HL-60 (cell line): ENCODE data around the gene SALL1.

Source experiments
- CTCF ChIP-seq: IDR thresholded peaks from one replicate; pipeline ENCODE4 v1.5.1; 2011; ENCODE audit warnings: low read length, control low read depth, inconsistent platforms; ENCODE audit not compliant: insufficient read depth
- GABPA ChIP-seq: IDR thresholded peaks from 2 replicates; pipeline ENCODE4 v1.6.1; 2012; ENCODE audit warnings: low read depth
- POLR2AphosphoS5 ChIP-seq: IDR thresholded peaks from 2 replicates; pipeline ENCODE4 v1.6.1; 2012; ENCODE audit warnings: low read depth
- REST ChIP-seq: IDR thresholded peaks from 2 replicates; pipeline ENCODE4 v1.6.1; 2012; ENCODE audit warnings: low read depth; ENCODE audit not compliant: insufficient replicate concordance
- SPI1 ChIP-seq: IDR thresholded peaks from 2 replicates; pipeline ENCODE4 v1.6.1; 2012; ENCODE audit warnings: low read depth, mild to moderate bottlenecking, borderline replicate concordance

GRCh38 chr16:51121850-51122249 is 29.2 kb downstream of the SALL1 start:
- TF ChIP-seq CTCF (no peak), REST (no peak), SPI1 (no peak), POLR2AphosphoS5 (no peak), GABPA (no peak)
